SK-N-SH (cell line): ENCODE measurements around the gene LRRFIP2. TPM values are rescaled to one million over a fixed set of nuclear protein-coding genes. Genes with fewer than 3 reads are reported as not detected.
"Not testable (repeated sequence)": the region's sequence is repeated elsewhere in the genome, so short reads cannot be mapped to it uniquely, and the experiment has no call there.

Experiments
- CTCF ChIA-PET: fragments of 300-600, 350-600 bp; formaldehyde crosslinking; extraction: SDS; loops from one replicate; lab custom pipeline; 2021; lab: Yijun Ruan, JAX
- POLR2A ChIA-PET: fragments of 350-600 bp; sonication (Branson Sonifier 250); formaldehyde crosslinking; extraction: SDS; loops from one replicate; lab custom pipeline; 2020; ENCODE audit warnings: antibody characterized with exemption, inconsistent platforms; lab: Yijun Ruan, JAX
- DNase-seq: peaks from one replicate; pipeline ENCODE4 v3.0.0; 2012
- H2AFZ ChIP-seq: fragments of 200-600 bp; sonication (generic); 2 replicates; pipeline ENCODE4 v1.8.1; 2016; ENCODE audit warnings: antibody characterized with exemption, mild to moderate bottlenecking, low read depth
- H3F3A ChIP-seq: fragments of 200-600 bp; sonication (generic); replicated peaks from 2 replicates; pipeline ENCODE3; 2016; ENCODE audit warnings: antibody characterized with exemption, mild to moderate bottlenecking; ENCODE audit not compliant: insufficient read depth
- H3K27ac ChIP-seq, 2 experiments: fragments of 200-500 bp in 1 of 2; fragments of 200-600 bp in 1 of 2; sonication (Bioruptor generic) in 1 of 2; sonication (generic), shearing (Covaris generic) in 1 of 2; 2 replicates each; pipeline versions ENCODE4 v1.5.1 to v1.6.1; 2014 to 2016; ENCODE audit warnings: low read depth in 2 of 2, inconsistent platforms in 1 of 2, low read length in 1 of 2, mild to moderate bottlenecking in 1 of 2, mixed read lengths in 1 of 2
- H3K27me3 ChIP-seq: fragments of 200-600 bp; sonication (generic), shearing (Covaris generic); 2 replicates; pipeline ENCODE4 v1.6.1; 2016; ENCODE audit warnings: mixed run types; ENCODE audit not compliant: insufficient read depth
- H3K36me3 ChIP-seq, 2 experiments: fragments of 200-500 bp in 1 of 2; fragments of 200-600 bp in 1 of 2; sonication (Bioruptor generic) in 1 of 2; sonication (generic) in 1 of 2; replicated peaks in 1 of 2; 2 replicates each; pipeline versions ENCODE3 to v1.5.1; 2014 to 2016; ENCODE audit warnings: low read length in 1 of 2, mild to moderate bottlenecking in 1 of 2; ENCODE audit not compliant: insufficient read depth in 2 of 2, control insufficient read depth in 1 of 2
- H3K4me1 ChIP-seq, 2 experiments: fragments of 200-500 bp in 1 of 2; fragments of 200-600 bp in 1 of 2; sonication (Bioruptor generic) in 1 of 2; sonication (generic), shearing (Covaris generic) in 1 of 2; 2 replicates each; pipeline versions ENCODE4 v1.5.1 to v1.6.1; 2014 to 2016; ENCODE audit warnings: low read depth in 1 of 2, low read length in 1 of 2, mixed run types in 1 of 2; ENCODE audit not compliant: insufficient read depth in 2 of 2, control insufficient read depth in 1 of 2
- H3K4me2 ChIP-seq: fragments of 200-600 bp; sonication (generic), shearing (Covaris generic); 2 replicates; pipeline ENCODE4 v1.6.1; 2017; ENCODE audit warnings: mixed run types
- H3K4me3 ChIP-seq, 2 experiments: fragments of 200-500 bp in 1 of 2; fragments of 200-600 bp in 1 of 2; sonication (Bioruptor generic) in 1 of 2; sonication (generic), shearing (Covaris generic) in 1 of 2; 2 replicates each; pipeline versions ENCODE4 v1.5.1 to v1.8.1; 2014 to 2016; ENCODE audit warnings: low read depth in 2 of 2, inconsistent platforms in 1 of 2, low read length in 1 of 2, mild to moderate bottlenecking in 1 of 2, mixed read lengths in 1 of 2, moderate library complexity in 1 of 2
- H3K79me2 ChIP-seq: fragments of 200-600 bp; sonication (generic); 2 replicates; pipeline ENCODE4 v1.8.1; 2017; ENCODE audit warnings: mild to moderate bottlenecking; ENCODE audit not compliant: insufficient read depth
- H3K9ac ChIP-seq: fragments of 200-600 bp; sonication (generic); 2 replicates; pipeline ENCODE4 v1.6.1; 2017; ENCODE audit warnings: mixed run types
- H3K9me2 ChIP-seq: fragments of 200-600 bp; sonication (generic); 2 replicates; pipeline ENCODE4 v1.6.1; 2017; ENCODE audit warnings: mixed run types
- H3K9me3 ChIP-seq: fragments of 200-600 bp; sonication (generic); 2 replicates; pipeline ENCODE4 v1.6.1; 2017; ENCODE audit warnings: mixed run types, mild to moderate bottlenecking, moderate library complexity
- H4K20me1 ChIP-seq: fragments of 200-600 bp; sonication (generic); 2 replicates; pipeline ENCODE4 v1.6.1; 2017; ENCODE audit warnings: mild to moderate bottlenecking, mixed run types; ENCODE audit not compliant: insufficient read depth
- CHD2 ChIP-seq: fragments of 150-350 bp; IDR thresholded peaks from 2 replicates; pipeline ENCODE4 v1.6.1; 2018; ENCODE audit warnings: low read length; ENCODE audit not compliant: partially characterized antibody
- EP300 ChIP-seq, 2 experiments: IDR thresholded peaks; 2 replicates each; pipeline versions ENCODE4 v1.4.0 to v1.6.1; 2012; ENCODE audit warnings: borderline replicate concordance in 1 of 2, low read depth in 1 of 2, low read length in 1 of 2
- FOSL2 ChIP-seq: IDR thresholded peaks from 2 replicates; pipeline ENCODE4 v1.4.0; 2012; ENCODE audit warnings: low read depth, mild to moderate bottlenecking, moderate library complexity, borderline replicate concordance
- FOXM1 ChIP-seq: IDR thresholded peaks from 2 replicates; pipeline ENCODE4 v1.4.0; 2012; ENCODE audit warnings: low read depth, mild to moderate bottlenecking
- GABPA ChIP-seq: IDR thresholded peaks from 2 replicates; pipeline ENCODE4 v1.4.0; 2012; ENCODE audit warnings: low read depth, mild to moderate bottlenecking
- GATA2 ChIP-seq: sonication (generic); formaldehyde crosslinking; IDR thresholded peaks from 2 replicates; pipeline ENCODE4 v1.5.0; 2020; ENCODE audit warnings: mild to moderate bottlenecking, missing genetic modification reagents
- MEF2A ChIP-seq: IDR thresholded peaks from 2 replicates; pipeline ENCODE4 v1.4.0; 2012; ENCODE audit warnings: low read depth, borderline replicate concordance
- MXI1 ChIP-seq: IDR thresholded peaks from 2 replicates; pipeline ENCODE4 v1.6.1; 2012; ENCODE audit warnings: mild to moderate bottlenecking, low read depth, low read length, improper control_type of control experiment
- NRF1 ChIP-seq: IDR thresholded peaks from 2 replicates; pipeline ENCODE4 v1.6.1; 2012; ENCODE audit warnings: low read depth, mild to moderate bottlenecking, low read length
- RAD21 ChIP-seq: IDR thresholded peaks from 2 replicates; pipeline ENCODE4 v1.6.1; 2012; ENCODE audit warnings: mild to moderate bottlenecking, low read length
- RCOR1 ChIP-seq: fragments of 150-350 bp; IDR thresholded peaks from 2 replicates; pipeline ENCODE4 v1.6.1; 2017; ENCODE audit warnings: antibody characterized with exemption, low read length
- RFX5 ChIP-seq: IDR thresholded peaks from 2 replicates; pipeline ENCODE4 v1.6.1; 2012; ENCODE audit warnings: mild to moderate bottlenecking, improper control_type of control experiment, low read length
- RXRA ChIP-seq: IDR thresholded peaks from 2 replicates; pipeline ENCODE4 v1.4.0; 2012; ENCODE audit warnings: low read depth, mild to moderate bottlenecking, borderline replicate concordance
- TCF12 ChIP-seq: IDR thresholded peaks from 2 replicates; pipeline ENCODE4 v1.4.0; 2012
- TEAD4 ChIP-seq: IDR thresholded peaks from 2 replicates; pipeline ENCODE4 v1.4.0; 2012; ENCODE audit warnings: mild to moderate bottlenecking, borderline replicate concordance; ENCODE audit not compliant: insufficient read depth
- YY1 ChIP-seq: IDR thresholded peaks from 2 replicates; pipeline ENCODE4 v1.4.0; 2012; ENCODE audit warnings: low read depth, mild to moderate bottlenecking
- WGBS: methylation state at CpG from one replicate; pipeline ENCODE4 v1.1.6; 2017; ENCODE audit warnings: low lambda C conversion rate; 5-methylcytosine and 5-hydroxymethylcytosine counted together
- polyA plus RNA-seq, 3 experiments: library from polyadenylated mRNA; depleted of rRNA; stranded (reverse); fragments of >200 nt; gene quantifications; 2 replicates each; pipeline ENCODE4 v1.2.3, GENCODE V29; 2012
- TF ChIP-seq, protein P1 (sequence below): fragments of 150-350 bp; IDR thresholded peaks from 2 replicates; pipeline ENCODE4 v1.6.1; 2016; ENCODE audit warnings: mild to moderate bottlenecking, low read depth, low read length
- TF ChIP-seq, protein P2 (sequence below): IDR thresholded peaks from 2 replicates; pipeline ENCODE4 v1.6.1; 2012; ENCODE audit warnings: mild to moderate bottlenecking, low read depth, low read length, moderate library complexity

The LRRFIP2 gene
- polyA plus RNA-seq, 1 of the 3 experiments (the other 2 are of a cell fraction), result 27.2 TPM

DNA sequence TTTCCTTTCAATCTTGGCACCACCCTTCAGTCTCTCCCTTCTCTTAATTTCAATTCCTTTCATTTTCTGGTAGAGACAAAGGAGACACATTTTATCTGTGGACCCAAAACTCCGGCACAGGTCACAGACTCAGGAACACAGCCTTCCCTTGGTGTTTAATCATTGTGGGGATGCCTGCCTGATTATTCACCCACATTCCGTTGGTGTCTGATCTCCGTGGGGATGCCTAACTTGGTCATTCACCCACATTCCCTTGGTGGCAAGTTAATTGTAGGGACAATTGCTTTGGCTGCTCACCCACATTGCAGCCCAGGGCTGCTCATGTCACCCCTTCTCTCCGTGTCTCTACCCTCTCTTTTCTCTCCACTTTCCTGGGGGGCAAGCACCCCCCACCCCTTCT is 31.7 kb upstream of the LRRFIP2 start:
- H3K27me3 ChIP-seq, H3K36me3 ChIP-seq, DNase-seq, H3K9me3 ChIP-seq, H2AFZ ChIP-seq, H3F3A ChIP-seq, H3K9me2 ChIP-seq, H4K20me1 ChIP-seq, H3K4me3 ChIP-seq, H3K79me2 ChIP-seq, H3K4me1 ChIP-seq, POLR2A ChIA-PET, CTCF ChIA-PET, H3K9ac ChIP-seq: not testable (repeated sequence)
- TF ChIP-seq TCF12, result 0 out of 2 replicates have a peak, but pooled peaks have one; percentile 9
- peak; percentile 17; the same call in 1 of the 2 replicates for TF ChIP-seq TEAD4
- TF ChIP-seq FOSL2, result peak; percentile 61; the same call in 1 of the 2 replicates
- H3K27ac ChIP-seq, result peak overlapping the region in 1 of 2 experiments; percentile 36; a peak in 1 of 4 replicates
- H3K4me2 ChIP-seq, result peak overlapping the region; percentile 50; the same call in 1 of the 2 replicates
- 19% methylated on average over 4 of the region's 4 CpGs for WGBS

DNA sequence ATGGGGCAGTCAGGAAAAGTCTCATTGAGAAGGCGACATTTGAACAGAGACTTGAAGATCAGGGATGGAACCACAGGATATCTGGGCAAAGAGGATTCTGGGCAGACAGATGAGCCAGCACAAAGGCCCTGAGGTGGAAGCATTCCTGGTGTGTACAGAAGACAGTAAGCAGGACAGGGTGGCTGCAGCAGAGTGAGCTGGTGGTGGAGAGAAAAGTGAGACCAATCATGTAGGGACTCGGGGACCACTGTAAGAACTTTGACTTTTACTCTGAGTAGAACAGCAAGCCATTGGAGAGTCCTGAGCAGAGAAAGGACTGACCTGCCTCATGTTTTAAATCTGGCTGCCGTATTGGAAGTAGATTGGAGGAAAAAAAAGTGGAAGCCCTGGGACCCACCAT is 29.9 kb upstream of the LRRFIP2 start:
- Histone ChIP-seq H3K4me2 (no peak overlapping the region), H3K4me1 (peaks cover 0 to 6% of the 10 kb centered on the region in 2 experiments; a peak in 1 of 4 replicates), H3K9me3 (no peaks in the 10 kb centered on the region), H2AFZ (no peak overlapping the region), H3K27ac (no peak overlapping the region), H3K79me2 (no peaks in the 10 kb centered on the region), H3K36me3 (no peaks in the 10 kb centered on the region), H3K9me2 (no peaks in the 10 kb centered on the region), H4K20me1 (no peaks in the 10 kb centered on the region), H3K4me3 (no peak overlapping the region), H3F3A (no peaks in the 10 kb centered on the region), H3K9ac (no peak overlapping the region), H3K27me3 (no peaks in the 10 kb centered on the region)
- CTCF ChIA-PET, result interaction anchor here (1.3 to 1.4 kb wide), 2 partner anchors 9 to 336 kb away, joined by 3 to 7 read pairs; no protein-coding TSS in a partner anchor
- no peak for DNase-seq
- POLR2A ChIA-PET, result no interaction called here
- 88% methylated on average over 3 of the region's 3 CpGs for WGBS
- TF ChIP-seq RAD21 (no peak), GABPA (no peak), RFX5 (no peak), CHD2 (no peak), RCOR1 (no peak), NRF1 (no peak), TEAD4 (no peak), EP300 (IDR thresholded peaks at IDR 0.05; ENCODE audit: borderline replicate concordance in 1 of 2, low read depth in 1 of 2, low read length in 1 of 2) (no peak), MXI1 (no peak), RXRA (no peak)

DNA sequence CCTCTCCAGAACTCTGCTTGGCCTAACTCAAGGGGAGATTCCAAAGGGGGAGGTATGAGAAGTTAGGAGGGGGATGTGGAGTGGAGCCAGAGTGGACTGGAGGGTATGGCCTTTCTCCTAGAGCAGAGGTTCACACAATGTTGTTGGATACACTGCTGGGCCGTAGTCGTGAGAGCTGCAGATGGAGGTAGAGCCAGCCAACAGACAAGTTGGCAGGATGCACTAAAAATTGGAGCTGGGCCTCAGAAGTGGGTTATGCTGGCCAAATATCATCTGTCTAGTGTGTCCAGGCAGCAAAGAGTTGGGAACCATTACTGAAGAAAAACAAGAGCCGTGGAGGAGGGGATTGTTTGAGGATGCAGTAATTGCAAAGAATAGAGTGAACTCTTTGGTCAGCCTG is 27.7 kb upstream of the LRRFIP2 start:
- no peak overlapping the region for H3K27ac ChIP-seq
- no peak overlapping the region for H3K4me2 ChIP-seq
- H3K9ac ChIP-seq, result no peak overlapping the region
- peaks cover 0 to 12% of the 10 kb centered on the region in 2 experiments; a peak in 1 of 4 replicates for H3K4me1 ChIP-seq
- H3K9me3 ChIP-seq, result no peaks in the 10 kb centered on the region
- DNase-seq, result no peak
- H4K20me1 ChIP-seq, result no peaks in the 10 kb centered on the region
- no peaks in the 10 kb centered on the region for H3K36me3 ChIP-seq
- TF ChIP-seq FOXM1 (no peak), MXI1 (no peak), YY1 (no peak), GATA2 (no peak), RFX5 (no peak), MEF2A (no peak), GABPA (no peak), TEAD4 (no peak), RXRA (no peak)
- TF ChIP-seq, protein P1, sequence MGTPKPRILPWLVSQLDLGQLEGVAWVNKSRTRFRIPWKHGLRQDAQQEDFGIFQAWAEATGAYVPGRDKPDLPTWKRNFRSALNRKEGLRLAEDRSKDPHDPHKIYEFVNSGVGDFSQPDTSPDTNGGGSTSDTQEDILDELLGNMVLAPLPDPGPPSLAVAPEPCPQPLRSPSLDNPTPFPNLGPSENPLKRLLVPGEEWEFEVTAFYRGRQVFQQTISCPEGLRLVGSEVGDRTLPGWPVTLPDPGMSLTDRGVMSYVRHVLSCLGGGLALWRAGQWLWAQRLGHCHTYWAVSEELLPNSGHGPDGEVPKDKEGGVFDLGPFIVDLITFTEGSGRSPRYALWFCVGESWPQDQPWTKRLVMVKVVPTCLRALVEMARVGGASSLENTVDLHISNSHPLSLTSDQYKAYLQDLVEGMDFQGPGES, result no peak
- TF ChIP-seq, protein P2, sequence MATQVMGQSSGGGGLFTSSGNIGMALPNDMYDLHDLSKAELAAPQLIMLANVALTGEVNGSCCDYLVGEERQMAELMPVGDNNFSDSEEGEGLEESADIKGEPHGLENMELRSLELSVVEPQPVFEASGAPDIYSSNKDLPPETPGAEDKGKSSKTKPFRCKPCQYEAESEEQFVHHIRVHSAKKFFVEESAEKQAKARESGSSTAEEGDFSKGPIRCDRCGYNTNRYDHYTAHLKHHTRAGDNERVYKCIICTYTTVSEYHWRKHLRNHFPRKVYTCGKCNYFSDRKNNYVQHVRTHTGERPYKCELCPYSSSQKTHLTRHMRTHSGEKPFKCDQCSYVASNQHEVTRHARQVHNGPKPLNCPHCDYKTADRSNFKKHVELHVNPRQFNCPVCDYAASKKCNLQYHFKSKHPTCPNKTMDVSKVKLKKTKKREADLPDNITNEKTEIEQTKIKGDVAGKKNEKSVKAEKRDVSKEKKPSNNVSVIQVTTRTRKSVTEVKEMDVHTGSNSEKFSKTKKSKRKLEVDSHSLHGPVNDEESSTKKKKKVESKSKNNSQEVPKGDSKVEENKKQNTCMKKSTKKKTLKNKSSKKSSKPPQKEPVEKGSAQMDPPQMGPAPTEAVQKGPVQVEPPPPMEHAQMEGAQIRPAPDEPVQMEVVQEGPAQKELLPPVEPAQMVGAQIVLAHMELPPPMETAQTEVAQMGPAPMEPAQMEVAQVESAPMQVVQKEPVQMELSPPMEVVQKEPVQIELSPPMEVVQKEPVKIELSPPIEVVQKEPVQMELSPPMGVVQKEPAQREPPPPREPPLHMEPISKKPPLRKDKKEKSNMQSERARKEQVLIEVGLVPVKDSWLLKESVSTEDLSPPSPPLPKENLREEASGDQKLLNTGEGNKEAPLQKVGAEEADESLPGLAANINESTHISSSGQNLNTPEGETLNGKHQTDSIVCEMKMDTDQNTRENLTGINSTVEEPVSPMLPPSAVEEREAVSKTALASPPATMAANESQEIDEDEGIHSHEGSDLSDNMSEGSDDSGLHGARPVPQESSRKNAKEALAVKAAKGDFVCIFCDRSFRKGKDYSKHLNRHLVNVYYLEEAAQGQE, result no peak
- POLR2A ChIA-PET, result no interaction called here
- peaks cover 4% of the 10 kb centered on the region for H3F3A ChIP-seq
- no peaks in the 10 kb centered on the region for H3K27me3 ChIP-seq
- H3K79me2 ChIP-seq, result no peaks in the 10 kb centered on the region
- no peak overlapping the region for H3K4me3 ChIP-seq
- H2AFZ ChIP-seq, result no peak overlapping the region
- H3K9me2 ChIP-seq, result no peaks in the 10 kb centered on the region
- WGBS, result 95% methylated on average over 3 of the region's 3 CpGs
- CTCF ChIA-PET, result no interaction called here
